Small intestine (tissue), 7 donors: ENCODE measurements around the gene RALBP1. TPM values are rescaled to one million over a fixed set of nuclear protein-coding genes. Genes with fewer than 3 reads are reported as not detected.
"Not testable (repeated sequence)": the region's sequence is repeated elsewhere in the genome, so short reads cannot be mapped to it uniquely, and the experiment has no call there.

ENCODE experiments used
- DNase-seq, 2 donors: peaks; one replicate each; pipeline versions ENCODE4 v3.0.0 to v3.0.0-alpha.2; 2013
- FAIRE-seq: peaks from 2 replicates; lab custom pipeline; 2012; peaks lifted over from hg19 to GRCh38; lab: Jason Lieb, UNC
- H3K27ac ChIP-seq, 3 donors: one replicate each; pipeline ENCODE4 v1.5.1; 2013; ENCODE audit warnings: low read length in 2 of 3, mild to moderate bottlenecking in 2 of 3, control low read depth in 1 of 3, inconsistent platforms in 1 of 3, low read depth in 1 of 3, moderate library complexity in 1 of 3
- H3K27me3 ChIP-seq, 3 donors: one replicate each; pipeline ENCODE4 v1.6.1; 2013; ENCODE audit warnings: low read length in 3 of 3, inconsistent platforms in 1 of 3; ENCODE audit not compliant: control insufficient read depth in 3 of 3, insufficient read depth in 3 of 3
- H3K36me3 ChIP-seq, 3 donors: one replicate each; pipeline ENCODE4 v1.6.1; 2013; ENCODE audit warnings: low read length in 3 of 3, inconsistent platforms in 1 of 3, low read depth in 1 of 3, mild to moderate bottlenecking in 1 of 3, moderate library complexity in 1 of 3; ENCODE audit not compliant: control insufficient read depth in 3 of 3, insufficient read depth in 2 of 3
- H3K4me1 ChIP-seq, 3 donors: one replicate each; pipeline ENCODE4 v1.6.1; 2013; ENCODE audit warnings: low read length in 2 of 3, inconsistent platforms in 1 of 3, low read depth in 1 of 3, mild to moderate bottlenecking in 1 of 3, moderate library complexity in 1 of 3; ENCODE audit not compliant: control insufficient read depth in 3 of 3, insufficient read depth in 2 of 3
- H3K4me3 ChIP-seq, 3 donors: one replicate each; pipeline ENCODE4 v1.5.1; 2013; ENCODE audit warnings: low read length in 3 of 3, control low read depth in 1 of 3, inconsistent platforms in 1 of 3, low read depth in 1 of 3, mild to moderate bottlenecking in 1 of 3, moderate library complexity in 1 of 3
- H3K9me3 ChIP-seq, 2 donors: one replicate each; pipeline ENCODE4 v1.6.1; 2013; ENCODE audit warnings: low read depth in 1 of 2, low read length in 1 of 2; ENCODE audit not compliant: control insufficient read depth in 2 of 2, insufficient read depth in 1 of 2
- WGBS, 3 donors: extraction: QIAGEN DNeasy Blood & Tissue Kit; methylation state at CpG; one replicate each; pipeline ENCODE4 v1.1.7; 2013; 5-methylcytosine and 5-hydroxymethylcytosine counted together
- polyA plus RNA-seq, 4 donors: library from polyadenylated mRNA; stranded (reverse) in 3 of 4; unstranded in 1 of 4; fragments of 200-250 nt in 3 of 4; fragments of 120-200 nt in 1 of 4; gene quantifications; one replicate each; pipeline versions ENCODE4 v1.2.1 to v1.2.3, GENCODE V29; 2013
- donor health status: healthy with polysubstance abuse.
- donor health status: control.
- donor health status: control.
- donor health status: Bipolar disorder and iron deficiency.
- donor health status: healthy.

RALBP1 gene
- polyA plus RNA-seq, 4 donors, result 18.1 to 32.2 (median 25.0) TPM

DNA sequence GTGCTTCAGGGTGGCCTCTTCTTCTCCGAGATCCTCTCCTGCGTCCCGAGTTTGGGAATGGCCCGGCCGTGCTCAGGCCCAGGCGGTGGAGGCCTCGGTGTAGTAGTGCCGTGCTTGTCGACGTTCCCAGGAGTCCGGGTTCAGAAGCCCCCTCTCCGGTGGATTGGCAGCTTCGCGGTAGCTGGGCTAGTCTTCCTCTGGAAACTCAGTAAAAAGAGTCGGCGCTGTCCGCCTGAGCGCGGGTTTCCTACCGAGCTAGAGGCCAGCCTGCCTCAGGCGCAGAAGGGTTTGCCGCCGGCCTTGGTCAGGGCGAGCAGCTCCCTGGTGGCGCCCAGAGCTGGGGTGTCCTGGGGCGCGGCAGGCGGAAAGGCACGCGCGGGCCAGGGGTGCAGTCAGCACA lies 3.2 kb downstream of the RALBP1 start:
- H3K4me3 ChIP-seq, result no peak overlapping the region
- FAIRE-seq (no peak), DNase-seq (no peak)
- H3K9me3 ChIP-seq, result no peaks in the 10 kb centered on the region
- no peak overlapping the region for H3K27ac ChIP-seq
- peaks cover 0 to 18% (median 0%) of the 10 kb centered on the region in 3 donors for H3K36me3 ChIP-seq
- H3K27me3 ChIP-seq, result no peaks in the 10 kb centered on the region
- WGBS, 3 donors, result 95 to 97% (median 96%) methylated on average over 31 of the region's 31 CpGs
- H3K4me1 ChIP-seq, result peaks cover 0 to 7% (median 4%) of the 10 kb centered on the region in 3 donors

DNA sequence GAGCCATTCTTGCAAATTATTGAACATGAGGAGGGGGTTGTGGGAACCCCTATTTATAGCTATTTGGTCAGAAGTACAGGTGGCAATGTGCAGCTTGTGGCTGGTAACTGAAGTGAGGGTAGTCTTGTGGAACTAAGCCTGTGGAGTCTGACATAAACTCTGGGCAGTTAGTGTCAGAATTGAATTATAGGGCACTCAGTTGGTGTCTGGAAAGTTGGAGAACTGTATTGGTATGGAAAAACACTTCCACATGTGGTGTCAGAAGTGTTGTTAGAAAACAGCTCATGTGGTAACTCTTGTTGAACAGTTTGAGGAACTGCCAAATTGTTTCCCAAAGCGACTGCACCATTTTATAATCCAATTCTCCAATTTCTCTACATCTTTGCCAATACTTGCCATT lies 7.5 kb downstream of the RALBP1 start:
- DNase-seq (no peak), FAIRE-seq (no peak)
- WGBS, 3 donors, result 83 to 96% (median 88%) methylated on average over 1 of the region's 1 CpG
- Histone ChIP-seq H3K27me3 (no peaks in the 10 kb centered on the region), H3K36me3 (peaks cover 0 to 21% (median 0%) of the 10 kb centered on the region in 3 donors), H3K27ac (no peak overlapping the region), H3K4me3 (no peak overlapping the region), H3K4me1 (no peaks in the 10 kb centered on the region), H3K9me3 (peaks cover 0 to 6% of the 10 kb centered on the region in 2 donors)

DNA sequence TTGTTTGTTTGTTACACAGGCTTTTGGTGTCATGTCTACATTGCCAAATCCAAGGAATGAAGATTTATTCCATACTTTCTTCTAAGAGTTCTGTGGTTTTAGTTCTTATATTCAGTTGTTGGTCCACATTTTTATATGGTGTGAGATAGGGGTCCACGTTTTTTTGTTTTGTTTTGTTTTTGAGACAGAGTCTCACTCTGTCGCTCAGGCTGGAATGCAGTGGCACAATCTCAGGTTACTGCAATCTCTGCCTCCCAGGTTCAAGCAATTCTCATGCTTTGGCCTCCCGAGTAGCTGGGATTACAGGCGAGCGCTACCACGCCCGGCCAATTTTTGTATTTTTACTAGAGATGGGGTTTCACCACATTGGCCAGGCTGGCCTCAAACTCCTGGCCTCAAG lies 8.2 kb downstream of the RALBP1 start:
- peaks cover 0 to 17% (median 0%) of the 10 kb centered on the region in 3 donors for H3K36me3 ChIP-seq
- WGBS, 3 donors, result 95 to 97% (median 95%) methylated on average over 7 of the region's 7 CpGs
- DNase-seq (no peak), FAIRE-seq (no peak)
- H3K4me1 ChIP-seq, result no peaks in the 10 kb centered on the region
- H3K4me3 ChIP-seq, result no peak overlapping the region
- no peaks in the 10 kb centered on the region for H3K27me3 ChIP-seq
- no peak overlapping the region for H3K27ac ChIP-seq
- peaks cover 0 to 6% of the 10 kb centered on the region in 2 donors for H3K9me3 ChIP-seq

DNA sequence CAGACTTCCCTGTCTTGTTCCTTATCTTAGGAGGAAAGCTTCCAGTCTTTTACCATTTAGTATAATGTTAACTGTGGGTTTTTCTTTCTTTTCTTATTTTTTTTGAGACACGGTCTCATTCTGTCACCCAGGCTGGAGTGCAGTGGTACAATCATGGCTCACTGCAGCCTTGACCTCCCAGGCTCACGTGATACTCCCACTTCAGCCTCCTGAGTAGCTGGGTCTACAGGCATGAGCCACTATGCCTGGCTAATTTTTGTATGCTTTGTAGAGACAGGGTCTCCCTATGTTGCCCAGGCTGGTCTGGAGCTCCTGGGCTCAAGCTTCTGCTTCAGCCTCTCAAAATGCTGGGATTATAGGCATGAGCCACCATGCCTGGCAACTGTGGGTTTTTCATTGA lies 9.5 kb downstream of the RALBP1 start:
- H3K4me3 ChIP-seq, H3K4me1 ChIP-seq, H3K27me3 ChIP-seq, H3K9me3 ChIP-seq, DNase-seq, FAIRE-seq, H3K27ac ChIP-seq: not testable (repeated sequence)
- 94 to 98% (median 96%) methylated on average over 2 of the region's 2 CpGs for WGBS, 3 donors
- H3K36me3 ChIP-seq, result peaks cover 0 to 11% (median 0%) of the 10 kb centered on the region in 3 donors

DNA sequence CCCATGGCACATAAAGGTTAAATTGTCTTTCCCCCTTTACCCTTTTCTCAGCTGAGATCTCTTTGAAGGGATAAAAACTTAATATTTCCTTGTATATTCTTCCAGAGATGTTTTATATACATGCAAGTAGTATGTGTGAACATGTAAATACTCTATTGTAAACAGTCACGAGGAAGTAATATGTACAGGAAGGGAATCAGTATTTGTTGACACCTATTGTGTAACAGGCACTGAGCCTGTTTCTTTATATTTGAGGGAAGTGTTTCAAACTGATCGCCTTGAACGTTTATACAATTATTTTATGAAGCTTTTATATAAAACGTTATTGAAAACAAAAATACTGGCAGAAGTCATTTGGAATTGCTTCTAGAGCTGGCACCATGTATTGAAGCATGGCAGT lies 13.2 kb downstream of the RALBP1 start:
- peaks cover 0 to 12% of the 10 kb centered on the region in 2 donors for H3K9me3 ChIP-seq
- WGBS, 3 donors, result 65 to 69% (median 68%) methylated on average over 4 of the region's 4 CpGs
- FAIRE-seq, result no peak

DNA sequence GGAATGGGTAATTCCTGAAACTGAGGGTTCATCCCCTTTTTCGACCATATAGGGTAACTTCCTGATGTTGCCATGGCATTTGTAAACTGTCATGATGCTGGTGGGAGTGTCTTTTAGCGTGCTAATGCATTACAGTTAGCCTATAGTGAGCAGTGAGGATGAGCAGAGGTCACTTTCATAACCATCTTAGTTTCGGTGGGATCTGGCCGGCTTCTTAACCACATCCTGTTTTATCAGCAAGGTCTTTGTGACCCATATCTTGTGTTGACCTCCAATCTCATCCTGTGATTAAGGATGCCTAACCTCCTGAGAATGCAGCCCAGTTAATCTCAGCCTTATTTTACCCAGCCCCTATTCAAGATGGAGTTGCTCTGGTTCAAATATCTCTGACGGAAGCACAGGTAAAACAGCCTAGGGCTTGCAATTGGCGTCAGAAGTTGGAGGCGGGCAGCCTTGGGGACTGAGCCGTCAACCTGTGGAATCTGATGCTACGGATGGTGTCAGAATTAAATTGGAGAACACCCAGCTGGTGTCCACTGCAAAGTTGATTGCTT lies 19.5 kb downstream of the RALBP1 start:
- Histone ChIP-seq H3K9me3 (peaks cover 0 to 9% of the 10 kb centered on the region in 2 donors), H3K4me3 (no peak overlapping the region), H3K27me3 (no peaks in the 10 kb centered on the region), H3K27ac (no peak overlapping the region), H3K36me3 (peaks cover 0 to 6% (median 0%) of the 10 kb centered on the region in 3 donors), H3K4me1 (peaks cover 0 to 13% (median 0%) of the 10 kb centered on the region in 3 donors)
- 82 to 86% (median 85%) methylated on average over 9 of the region's 9 CpGs for WGBS, 3 donors
- no peak for FAIRE-seq
- DNase-seq, result no peak

More for the DNA sequence above, 13.2 kb downstream of the RALBP1 start:
- Histone ChIP-seq H3K4me1 (no peaks in the 10 kb centered on the region), H3K4me3 (no peak overlapping the region), H3K27me3 (no peaks in the 10 kb centered on the region), H3K36me3 (peaks cover 0 to 6% (median 0%) of the 10 kb centered on the region in 3 donors), H3K27ac (no peak overlapping the region)
- DNase-seq, result no peak

DNA sequence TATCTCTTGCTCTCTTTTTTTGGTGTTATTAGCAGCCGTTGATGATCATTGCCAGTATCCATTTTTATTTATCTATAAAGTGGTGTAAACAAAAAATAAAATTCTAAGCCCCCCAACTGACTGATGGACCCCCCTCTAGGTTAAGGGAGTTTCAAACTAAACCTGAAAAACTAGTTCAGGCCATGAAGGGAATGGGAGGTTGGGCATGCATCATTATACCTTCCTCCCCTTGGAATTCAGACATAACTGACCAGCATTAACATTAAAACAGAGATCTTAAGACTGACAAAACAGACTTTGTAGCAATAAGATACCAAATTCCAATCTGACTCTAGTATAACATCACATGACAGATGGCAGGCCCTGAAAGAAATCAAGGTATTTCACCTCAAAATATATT lies 20.2 kb downstream of the RALBP1 start:
- H3K4me1 ChIP-seq, result peaks cover 0 to 13% (median 0%) of the 10 kb centered on the region in 3 donors
- H3K27ac ChIP-seq, result no peak overlapping the region
- H3K9me3 ChIP-seq, result peaks cover 0 to 12% of the 10 kb centered on the region in 2 donors
- no peak for FAIRE-seq
- 67 to 88% (median 76%) methylated on average over 1 of the region's 1 CpG for WGBS, 3 donors
- no peak for DNase-seq
- H3K27me3 ChIP-seq, result no peaks in the 10 kb centered on the region
- H3K4me3 ChIP-seq, result no peak overlapping the region
- H3K36me3 ChIP-seq, result peaks cover 0 to 8% (median 0%) of the 10 kb centered on the region in 3 donors

DNA sequence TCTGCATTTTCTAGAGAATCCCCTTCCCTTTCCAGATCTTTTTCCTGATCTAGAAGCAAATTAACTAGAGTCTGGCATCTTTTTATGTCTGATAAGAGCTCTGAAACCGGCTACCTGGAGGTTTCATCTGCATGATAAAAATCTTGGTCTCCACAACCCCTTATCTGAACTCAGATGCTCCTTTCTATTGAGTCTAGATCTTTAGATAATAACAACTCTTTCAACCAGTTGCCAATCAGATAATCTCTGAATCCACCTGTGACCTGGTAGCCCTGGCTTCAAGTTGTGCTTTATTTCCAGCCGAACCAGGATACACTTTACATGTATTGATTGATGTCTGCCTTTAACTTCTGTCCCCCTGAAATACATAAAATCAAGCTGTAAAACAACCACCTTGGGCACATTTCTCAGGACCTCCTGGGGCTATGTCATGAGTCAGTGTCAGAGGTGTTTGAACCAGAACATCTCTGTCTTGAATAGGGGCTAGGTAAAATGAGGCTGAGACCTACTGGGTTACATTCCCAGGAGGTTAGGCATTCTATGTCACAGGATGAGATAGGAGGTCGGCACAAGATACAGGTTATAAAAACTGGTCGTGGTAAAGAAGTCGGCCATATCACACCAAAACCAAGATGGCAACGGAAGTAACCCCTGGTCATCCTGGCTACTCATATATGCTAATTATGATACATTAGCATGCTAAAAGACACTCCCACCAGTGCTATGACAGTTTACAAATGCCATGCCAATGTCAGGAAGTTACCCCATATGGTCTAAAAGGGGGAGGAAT lies 20.8 kb downstream of the RALBP1 start:
- Histone ChIP-seq H3K27me3 (no peaks in the 10 kb centered on the region), H3K9me3 (peaks cover 0 to 9% of the 10 kb centered on the region in 2 donors), H3K4me3 (no peak overlapping the region), H3K4me1 (peaks cover 0 to 13% (median 0%) of the 10 kb centered on the region in 3 donors), H3K27ac (no peak overlapping the region), H3K36me3 (peaks cover 0 to 8% (median 0%) of the 10 kb centered on the region in 3 donors)
- DNase-seq (no peak), FAIRE-seq (no peak)
- WGBS, 3 donors, result 81 to 89% (median 82%) methylated on average over 6 of the region's 6 CpGs
